Measurements from ENCODE around the gene TOR4A.

Gene TOR4A

DNA sequence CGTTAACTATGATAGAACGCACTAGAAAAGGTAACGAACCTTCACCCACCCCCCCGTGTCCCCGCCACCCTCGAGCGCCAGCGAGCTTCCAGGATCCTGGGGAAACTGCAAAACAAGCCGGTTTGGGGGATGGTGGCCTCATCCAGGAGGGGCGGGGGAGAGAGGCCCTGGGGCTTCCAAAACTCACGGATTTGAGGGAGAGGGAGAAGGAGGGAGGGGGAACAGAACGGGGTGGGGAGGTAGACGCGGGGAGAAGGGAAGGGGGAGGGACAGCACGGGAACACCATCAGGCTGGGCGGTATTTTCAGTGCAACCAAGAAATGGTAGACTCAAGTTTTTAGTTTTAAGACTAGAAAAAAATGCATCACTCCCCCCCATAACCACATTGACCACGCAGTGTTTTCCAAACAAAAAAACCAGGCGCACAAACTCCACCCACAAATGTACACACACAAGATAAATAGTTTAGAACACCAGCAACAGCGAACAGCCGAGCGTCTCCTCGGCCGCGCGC lies 23.1 kb downstream of the TOR4A start:
- H3K27me3 ChIP-seq = peaks cover under 1% of the 10 kb centered on the region; the same call in 1 of the 2 replicates
- H3K4me1 ChIP-seq = peaks cover 10% of the 10 kb centered on the region
- TF ChIP-seq, protein P1, sequence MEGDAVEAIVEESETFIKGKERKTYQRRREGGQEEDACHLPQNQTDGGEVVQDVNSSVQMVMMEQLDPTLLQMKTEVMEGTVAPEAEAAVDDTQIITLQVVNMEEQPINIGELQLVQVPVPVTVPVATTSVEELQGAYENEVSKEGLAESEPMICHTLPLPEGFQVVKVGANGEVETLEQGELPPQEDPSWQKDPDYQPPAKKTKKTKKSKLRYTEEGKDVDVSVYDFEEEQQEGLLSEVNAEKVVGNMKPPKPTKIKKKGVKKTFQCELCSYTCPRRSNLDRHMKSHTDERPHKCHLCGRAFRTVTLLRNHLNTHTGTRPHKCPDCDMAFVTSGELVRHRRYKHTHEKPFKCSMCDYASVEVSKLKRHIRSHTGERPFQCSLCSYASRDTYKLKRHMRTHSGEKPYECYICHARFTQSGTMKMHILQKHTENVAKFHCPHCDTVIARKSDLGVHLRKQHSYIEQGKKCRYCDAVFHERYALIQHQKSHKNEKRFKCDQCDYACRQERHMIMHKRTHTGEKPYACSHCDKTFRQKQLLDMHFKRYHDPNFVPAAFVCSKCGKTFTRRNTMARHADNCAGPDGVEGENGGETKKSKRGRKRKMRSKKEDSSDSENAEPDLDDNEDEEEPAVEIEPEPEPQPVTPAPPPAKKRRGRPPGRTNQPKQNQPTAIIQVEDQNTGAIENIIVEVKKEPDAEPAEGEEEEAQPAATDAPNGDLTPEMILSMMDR (IDR thresholded peaks at IDR 0.05; ENCODE audit: low read depth, low read length) = no peak
- peak; percentile 43 for DNase-seq
- peak overlapping the region; percentile 68 for H3K4me3 ChIP-seq (ENCODE audit: low read depth, low read length)
- H3K9me3 ChIP-seq = no peaks in the 10 kb centered on the region
- H3K36me3 ChIP-seq = no peaks in the 10 kb centered on the region

DNA sequence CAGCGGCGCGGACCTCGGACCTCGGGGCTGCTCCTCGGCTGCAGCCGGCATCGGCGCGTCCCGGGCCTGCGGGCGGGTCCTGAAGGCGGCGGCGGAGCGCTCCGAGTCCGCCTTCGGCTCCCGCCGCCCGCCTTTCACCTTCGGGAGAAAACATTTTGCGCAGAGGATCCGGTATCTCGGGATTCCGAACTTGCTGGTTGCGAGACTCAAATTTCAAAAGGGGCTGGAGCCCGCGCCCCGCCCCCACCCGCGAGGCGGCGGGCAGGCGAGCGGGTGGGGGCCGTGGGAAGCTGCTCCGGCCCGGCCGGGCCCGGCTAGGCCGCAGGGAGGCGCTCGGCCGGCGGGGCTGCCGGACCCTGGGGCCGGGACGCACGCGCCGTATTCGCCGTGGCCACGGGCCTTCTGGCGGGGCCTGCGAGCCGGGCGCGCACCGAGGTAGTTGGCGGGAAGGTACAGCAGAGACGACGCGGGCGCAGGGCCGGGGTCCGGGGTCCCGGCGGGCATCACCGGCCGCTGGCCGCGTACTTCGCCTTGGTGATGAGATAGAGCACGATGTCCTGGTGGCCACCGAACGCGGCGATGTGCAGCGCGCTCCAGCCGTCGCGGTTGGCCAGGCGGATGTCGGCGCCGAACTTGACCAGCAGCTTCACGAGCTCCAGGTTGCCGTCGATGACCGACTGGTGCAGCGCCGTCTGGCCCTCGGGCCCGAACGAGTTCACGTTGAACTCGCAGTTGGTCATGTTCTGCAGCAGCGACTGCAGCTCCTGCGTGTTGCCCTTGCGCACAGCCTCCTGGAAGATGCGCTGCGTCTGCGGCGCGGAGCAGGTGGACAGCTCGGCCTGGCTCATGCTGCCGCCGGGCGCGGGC lies 23.8 kb downstream of the TOR4A start:
- no peaks in the 10 kb centered on the region for H3K27me3 ChIP-seq
- peak; percentile 75 for DNase-seq
- no peaks in the 10 kb centered on the region for H3K36me3 ChIP-seq
- H3K4me1 ChIP-seq = peaks cover 7% of the 10 kb centered on the region
- peak overlapping the region; percentile 68 for H3K4me3 ChIP-seq (ENCODE audit: low read depth, low read length)
- no peaks in the 10 kb centered on the region for H3K9me3 ChIP-seq
- TF ChIP-seq, protein P1 (IDR thresholded peaks at IDR 0.05; ENCODE audit: low read depth, low read length) = no peak; the same call in 1 of the 2 replicates

DNA sequence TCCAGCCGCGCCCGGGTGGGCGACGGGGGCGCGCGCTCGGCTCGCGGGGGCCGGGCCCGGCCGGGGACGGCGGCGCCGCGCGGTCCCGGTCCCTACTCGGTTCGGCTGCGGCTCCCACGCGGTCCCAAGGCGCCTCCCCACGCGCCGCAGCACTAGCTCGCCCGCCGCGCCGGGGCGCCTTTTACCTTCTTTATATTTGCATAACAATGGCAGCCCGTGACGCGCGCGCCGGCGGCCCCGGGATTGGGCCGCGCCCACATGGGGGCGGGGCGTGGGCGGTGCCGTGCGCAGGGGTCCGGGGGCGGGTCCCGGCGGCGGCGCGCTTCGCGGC lies 24.6 kb downstream of the TOR4A start, which contains the start of gene NRARP:
Gene NRARP (minus strand): TSS at position 154 of the 331 bp plus-strand sequence. CDS start 343 bp downstream, outside the sequence.
- H3K4me1 ChIP-seq = no peaks in the 10 kb centered on the region; the same call in none of the 2 replicates
- no peaks in the 10 kb centered on the region for H3K27me3 ChIP-seq
- peak; percentile 95 for DNase-seq
- H3K36me3 ChIP-seq = no peaks in the 10 kb centered on the region
- no peaks in the 10 kb centered on the region for H3K9me3 ChIP-seq
- TF ChIP-seq, protein P1 (IDR thresholded peaks at IDR 0.05; ENCODE audit: low read depth, low read length) = no peak
- peak within 1 kb of the TSS; percentile 68 for H3K4me3 ChIP-seq (ENCODE audit: low read depth, low read length)

DNA sequence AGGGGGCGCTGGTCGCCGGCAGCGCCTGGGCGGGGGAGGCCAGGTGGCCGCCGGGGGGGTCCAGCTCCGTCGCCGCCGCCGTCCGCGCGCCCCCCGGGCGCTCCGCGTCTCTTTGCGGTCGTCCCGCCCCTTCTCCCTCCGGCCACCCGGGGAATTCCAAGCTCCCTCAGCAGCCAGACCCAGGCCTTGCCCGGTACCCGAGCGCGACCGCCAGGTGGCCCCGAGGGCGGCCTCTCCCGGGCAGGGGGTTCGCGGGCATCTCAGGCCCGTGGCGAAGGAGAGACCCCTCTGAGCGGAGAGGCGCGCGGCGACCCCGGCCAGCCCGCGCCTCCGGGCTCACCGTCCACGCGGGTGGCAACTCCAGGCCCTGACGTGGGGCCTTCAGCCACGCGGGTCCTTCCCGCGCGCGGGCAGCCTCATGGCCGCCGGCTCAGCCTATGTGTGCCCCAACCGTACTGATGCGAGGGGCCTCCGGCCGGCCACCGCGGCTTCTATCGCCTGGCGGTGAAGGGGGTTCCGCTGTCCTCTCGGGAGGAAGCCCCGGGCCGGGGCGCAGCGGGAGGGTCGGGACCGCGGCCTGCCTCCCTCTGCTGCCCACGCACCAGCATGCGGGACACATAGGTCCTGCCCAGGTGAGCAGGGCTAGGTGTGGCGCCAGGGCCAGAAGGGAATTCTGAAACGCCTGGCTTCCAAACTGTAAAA lies 25.1 kb downstream of the TOR4A start:
- H3K4me3 ChIP-seq (ENCODE audit: low read depth, low read length) = peak overlapping the region; percentile 46
- no peaks in the 10 kb centered on the region; the same call in 1 of the 2 replicates for H3K4me1 ChIP-seq
- DNase-seq = no peak
- no peaks in the 10 kb centered on the region for H3K27me3 ChIP-seq
- TF ChIP-seq, protein P1 (IDR thresholded peaks at IDR 0.05; ENCODE audit: low read depth, low read length) = peak; percentile 50
- H3K36me3 ChIP-seq = no peaks in the 10 kb centered on the region
- no peaks in the 10 kb centered on the region for H3K9me3 ChIP-seq

DNA sequence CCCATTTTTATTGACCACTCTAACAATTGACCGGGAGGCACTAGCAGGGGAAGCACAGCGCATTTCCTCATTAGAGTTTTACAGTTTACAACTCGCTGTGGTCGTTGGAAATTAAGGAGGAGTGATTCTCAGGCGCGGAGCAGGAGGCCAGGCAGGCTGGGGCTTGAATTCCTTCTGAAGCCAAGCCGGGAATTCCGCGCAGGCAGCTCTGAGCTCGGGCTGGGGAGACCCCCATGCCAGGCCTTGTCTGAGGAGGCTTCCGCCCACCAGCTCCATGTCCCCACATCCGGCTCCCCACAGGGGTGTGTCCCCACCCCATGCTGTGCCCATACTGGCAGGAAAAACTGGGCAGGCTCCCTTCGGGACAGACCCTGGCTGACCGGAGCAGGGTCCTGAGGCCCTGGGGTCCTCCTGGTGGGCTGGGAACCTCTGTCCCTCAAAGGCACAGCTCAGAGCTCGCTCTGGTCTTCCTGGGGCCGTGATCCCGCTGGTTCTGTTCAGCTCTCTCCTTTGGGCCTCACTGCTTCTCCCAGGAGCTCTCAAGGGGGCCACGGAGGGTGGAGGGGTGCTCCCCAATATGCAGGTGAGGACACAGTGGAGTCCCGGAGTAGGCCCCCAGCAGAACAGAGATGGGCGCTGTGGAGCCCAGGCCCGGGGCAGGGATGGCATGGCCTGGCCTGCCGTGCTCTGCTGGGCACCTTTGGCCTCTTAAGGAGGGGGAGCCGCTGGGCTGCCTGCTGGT lies 25.8 kb downstream of the TOR4A start:
- H3K4me1 ChIP-seq = no peaks in the 10 kb centered on the region; the same call in 1 of the 2 replicates

More for the DNA sequence above, 25.8 kb downstream of the TOR4A start:
- no peaks in the 10 kb centered on the region for H3K27me3 ChIP-seq
- H3K4me3 ChIP-seq (ENCODE audit: low read depth, low read length) = no peak overlapping the region
- TF ChIP-seq, protein P1 (IDR thresholded peaks at IDR 0.05; ENCODE audit: low read depth, low read length) = no peak
- no peaks in the 10 kb centered on the region for H3K9me3 ChIP-seq
- peak; percentile 10 for DNase-seq
- H3K36me3 ChIP-seq = no peaks in the 10 kb centered on the region
